GM10847 (cell line): ENCODE measurements around the gene MCM6.
A peak's percentile ranks its signal among the peaks of the same experiment; 100 is the strongest.

Source experiments
- POLR2A ChIP-seq: IDR thresholded peaks from 2 replicates; pipeline ENCODE4 v1.6.1; 2011; ENCODE audit not compliant: insufficient read length; ENCODE audit errors: extremely low read depth

The MCM6 gene

GRCh38 chr2:135882415-135882814 lies 6.2 kb upstream of the MCM6 start:
- no peak for TF ChIP-seq POLR2A

GRCh38 chr2:135875491-135876065 lies 665 bp downstream of the MCM6 start:
- peak; percentile 52 for TF ChIP-seq POLR2A

GRCh38 chr2:135874777-135875365 lies 1.4 kb downstream of the MCM6 start:
- no peak for TF ChIP-seq POLR2A

GRCh38 chr2:135870571-135870970 lies 5.7 kb downstream of the MCM6 start:
- no peak for TF ChIP-seq POLR2A

- no peak for TF ChIP-seq POLR2A
Observed at GRCh38 chr2:135863233-135863632, 13.0 kb downstream of the MCM6 start.

GRCh38 chr2:135862718-135863117 lies 13.5 kb downstream of the MCM6 start:
- TF ChIP-seq POLR2A: no peak

GRCh38 chr2:135853401-135853800 lies 22.8 kb downstream of the MCM6 start:
- TF ChIP-seq POLR2A: no peak

- no peak for TF ChIP-seq POLR2A
Observed at GRCh38 chr2:135851858-135852257, 24.4 kb downstream of the MCM6 start.

- TF ChIP-seq POLR2A: no peak
Observed at GRCh38 chr2:135850892-135851668, 25.2 kb downstream of the MCM6 start.

GRCh38 chr2:135849087-135849486 lies 27.2 kb downstream of the MCM6 start:
- no peak for TF ChIP-seq POLR2A

GRCh38 chr2:135845997-135846396 lies 30.2 kb downstream of the MCM6 start:
- TF ChIP-seq POLR2A: no peak

GRCh38 chr2:135845257-135845656 lies 31.0 kb downstream of the MCM6 start:
- TF ChIP-seq POLR2A: no peak

GRCh38 chr2:135844301-135844895 lies 31.8 kb downstream of the MCM6 start:
- no peak for TF ChIP-seq POLR2A

- TF ChIP-seq POLR2A: no peak
Observed at GRCh38 chr2:135843671-135844070, 32.6 kb downstream of the MCM6 start.

GRCh38 chr2:135840601-135841000 lies 35.6 kb downstream of the MCM6 start:
- no peak for TF ChIP-seq POLR2A

GRCh38 chr2:135839713-135840112 lies 36.5 kb downstream of the MCM6 start:
- no peak for TF ChIP-seq POLR2A
